ENCODE results near the gene ACVR1.

Gene ACVR1

DNA sequence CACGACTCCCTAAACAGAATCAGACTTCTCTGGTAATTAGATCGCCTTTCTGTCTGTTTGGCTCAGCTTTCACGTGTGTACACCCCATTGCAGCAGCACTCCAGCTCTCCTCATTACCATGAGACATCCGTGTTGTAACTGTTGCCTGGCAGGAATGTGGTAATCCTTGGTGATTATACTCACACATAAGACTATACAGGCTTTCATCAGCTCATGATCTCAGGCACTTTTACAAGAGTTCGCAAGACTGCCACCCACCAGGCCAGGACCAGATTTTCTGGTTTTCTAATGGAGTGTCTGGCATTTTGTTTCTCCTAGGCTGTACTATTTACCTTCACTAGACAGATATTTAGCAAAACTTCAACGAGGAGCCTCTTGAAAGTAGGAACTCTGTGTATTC lies 50.2 kb downstream of the ACVR1 start:
- no peak for DNase-seq

DNA sequence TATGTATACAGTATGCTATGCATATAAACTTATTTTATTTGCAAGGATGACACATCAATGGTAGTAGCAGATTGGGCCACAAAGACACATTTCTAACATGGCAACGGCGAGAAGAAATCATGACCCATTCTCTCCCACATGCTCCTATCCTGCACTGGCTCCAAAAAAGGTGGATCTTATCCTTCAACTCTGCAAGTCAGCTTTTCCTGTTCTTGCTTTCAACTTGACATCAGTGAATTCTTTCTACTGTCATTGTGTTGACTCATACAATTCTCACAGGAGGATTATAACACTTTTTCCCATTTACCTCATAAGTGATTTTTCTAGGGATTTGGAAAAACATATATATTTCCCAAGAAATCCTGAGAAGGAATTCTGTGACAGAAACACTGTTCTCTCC lies 53.1 kb downstream of the ACVR1 start:
- DNase-seq, result no peak

GRCh38 chr2:157822533-157822932 lies 53.6 kb downstream of the ACVR1 start:
- no peak for DNase-seq

GRCh38 chr2:157821519-157822131 lies 54.5 kb downstream of the ACVR1 start:
- DNase-seq, result no peak

GRCh38 chr2:157820193-157820592 lies 55.9 kb downstream of the ACVR1 start:
- DNase-seq, result no peak

- no peak for DNase-seq
Observed at GRCh38 chr2:157819761-157820160, 56.4 kb downstream of the ACVR1 start.

GRCh38 chr2:157818227-157818626 lies 57.9 kb downstream of the ACVR1 start:
- no peak for DNase-seq

GRCh38 chr2:157815421-157815820 lies 60.7 kb downstream of the ACVR1 start:
- DNase-seq, result no peak

- no peak for DNase-seq
Observed at GRCh38 chr2:157813467-157813866, 62.7 kb downstream of the ACVR1 start.

- DNase-seq, result no peak
Observed at GRCh38 chr2:157810037-157810436, 66.1 kb downstream of the ACVR1 start.

DNA sequence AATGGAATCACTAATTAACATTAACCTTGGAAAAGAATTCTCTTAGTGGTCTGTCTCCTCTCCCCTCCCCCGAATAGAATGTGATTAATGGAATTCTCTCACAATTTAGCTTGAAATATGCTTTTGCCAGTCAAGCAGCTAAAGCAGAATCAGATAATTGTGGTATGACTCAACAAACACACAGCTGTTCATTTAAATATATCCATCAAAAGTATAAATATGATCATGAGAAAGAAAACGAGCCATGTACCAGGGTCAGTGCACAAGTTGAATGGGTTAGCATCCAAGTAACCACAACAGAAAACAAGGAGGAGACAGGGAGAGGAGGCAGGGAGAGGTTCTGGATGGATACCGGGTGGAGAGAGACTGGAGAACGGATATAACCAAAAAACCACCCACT lies 66.9 kb downstream of the ACVR1 start:
- DNase-seq, result no peak

GRCh38 chr2:157808421-157808820 lies 67.7 kb downstream of the ACVR1 start:
- no peak for DNase-seq

GRCh38 chr2:157806426-157807077 lies 69.6 kb downstream of the ACVR1 start:
- DNase-seq, result no peak

- no peak for DNase-seq
Observed at GRCh38 chr2:157805519-157805918, 70.6 kb downstream of the ACVR1 start.

DNA sequence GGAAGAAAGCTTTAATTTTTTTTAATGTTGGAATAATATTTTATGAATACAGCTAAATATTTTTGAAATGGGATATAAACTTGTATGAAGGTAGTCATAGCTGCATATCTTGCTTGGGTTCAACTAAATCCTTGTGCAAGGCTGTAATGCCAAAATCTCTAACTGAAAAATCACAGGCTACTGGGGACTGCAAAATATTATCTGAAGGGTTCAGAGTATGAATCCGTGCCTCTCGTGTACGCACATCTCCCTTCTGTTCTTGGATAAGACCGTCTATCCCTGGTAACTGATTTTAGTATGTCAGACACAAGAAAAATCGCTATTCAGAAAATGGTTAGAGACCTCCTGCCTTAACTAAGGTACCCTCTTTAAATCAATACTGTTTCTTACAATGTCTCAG lies 71.8 kb downstream of the ACVR1 start:
- DNase-seq, result no peak

DNA sequence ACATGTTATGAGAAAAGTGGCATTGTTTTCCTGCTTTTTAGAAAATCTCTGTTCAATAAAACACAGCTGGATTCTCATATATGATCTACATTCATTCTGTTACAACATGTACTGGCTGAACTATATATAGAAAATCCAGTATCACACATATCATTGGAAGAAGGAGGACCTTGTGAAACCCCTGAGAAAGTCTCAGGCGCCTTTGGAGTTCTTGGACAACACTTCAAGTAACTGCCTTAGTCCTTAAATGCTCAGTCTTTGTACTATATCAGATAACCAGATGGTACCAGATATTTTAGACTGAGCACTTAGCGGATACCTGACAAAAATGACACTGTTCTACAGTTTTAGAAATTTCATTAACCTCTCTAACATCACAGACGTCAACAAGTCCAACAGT lies 72.2 kb downstream of the ACVR1 start:
- no peak for DNase-seq

DNA sequence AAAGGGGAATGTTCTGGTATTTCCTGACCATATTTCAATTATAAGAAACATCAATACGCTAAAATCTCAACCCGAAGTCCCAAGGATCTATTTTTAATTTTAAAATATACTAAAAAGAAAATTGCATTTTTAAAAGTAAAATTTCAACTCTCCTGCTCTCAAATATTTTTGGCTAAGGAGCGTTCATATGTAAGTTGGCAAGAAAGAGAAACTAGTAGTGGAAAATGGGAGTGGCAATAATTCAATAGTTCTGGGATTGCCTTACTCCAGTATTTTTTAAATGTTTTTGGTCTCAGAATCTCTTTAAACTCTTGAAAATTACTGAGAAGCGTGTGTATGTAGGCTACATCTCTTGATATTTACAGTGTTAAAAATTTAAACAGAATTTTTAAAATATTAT lies 72.7 kb downstream of the ACVR1 start:
- DNase-seq, result no peak

GRCh38 chr2:157800838-157801495 lies 75.2 kb downstream of the ACVR1 start:
- DNase-seq, result no peak

- no peak for DNase-seq
Observed at GRCh38 chr2:157793053-157793612, 83.0 kb downstream of the ACVR1 start.

DNA sequence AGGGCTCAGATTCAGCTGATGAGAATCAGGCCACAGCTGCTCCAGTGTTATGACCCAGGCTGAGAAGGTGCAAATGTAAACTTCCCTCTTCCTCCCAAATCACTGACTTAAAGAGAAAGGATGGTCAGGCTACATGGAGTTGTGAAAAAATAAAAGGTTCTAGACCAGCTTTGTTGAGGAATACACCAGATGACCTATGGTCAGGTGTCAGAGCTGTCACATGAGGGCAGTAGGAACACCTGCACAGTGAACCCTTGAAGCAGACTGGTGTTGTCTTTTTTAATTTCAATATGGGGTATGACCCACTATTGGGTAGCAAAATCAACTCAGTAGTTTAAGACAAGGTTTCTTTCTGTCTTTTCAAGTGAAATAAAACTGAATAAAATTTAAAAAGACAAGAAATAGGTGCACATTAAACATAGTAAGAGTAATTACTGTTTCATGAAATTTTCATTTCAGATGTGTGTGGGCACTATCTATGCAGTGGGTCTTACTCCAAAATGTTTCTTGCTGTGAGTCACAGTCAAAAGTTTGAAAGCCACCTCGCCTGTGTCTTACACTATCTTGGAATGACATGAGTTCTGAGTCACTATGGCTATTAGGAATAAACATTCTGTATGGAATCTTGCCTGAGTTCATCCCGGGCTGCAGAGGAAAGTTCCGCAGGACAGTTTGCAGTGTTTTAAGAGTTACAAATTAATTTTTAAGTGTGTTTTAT lies 83.6 kb downstream of the ACVR1 start:
- no peak for DNase-seq

GRCh38 chr2:157790780-157791179 lies 85.3 kb downstream of the ACVR1 start:
- no peak for DNase-seq

DNA sequence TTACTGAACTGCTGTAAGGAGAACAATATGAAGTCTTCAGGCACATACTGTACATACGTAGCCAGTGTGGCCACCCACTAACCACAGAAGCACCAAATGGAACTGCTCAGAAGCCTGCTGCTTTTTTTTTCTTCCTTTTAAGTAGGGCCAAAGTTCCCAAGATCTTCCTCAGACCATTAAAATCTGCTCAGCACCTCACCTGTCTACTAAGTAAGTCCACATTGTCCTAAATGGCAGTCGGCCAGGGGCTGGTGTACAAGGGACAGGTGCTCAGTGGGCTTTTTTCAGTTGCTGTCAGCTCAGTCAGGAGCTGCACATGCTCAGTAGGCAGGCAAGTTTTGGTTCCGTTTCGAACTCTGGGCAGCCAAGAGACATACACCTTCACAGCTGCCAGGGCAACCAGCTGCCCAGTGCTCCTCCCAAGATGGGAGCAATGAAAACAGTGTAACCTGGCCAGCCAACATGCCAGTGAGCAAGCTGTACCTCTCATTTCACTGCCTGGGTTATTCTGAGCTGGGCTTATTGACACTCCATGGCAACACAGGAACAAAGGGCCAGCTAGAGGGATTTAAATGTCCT lies 86.1 kb downstream of the ACVR1 start:
- DNase-seq, result no peak

DNA sequence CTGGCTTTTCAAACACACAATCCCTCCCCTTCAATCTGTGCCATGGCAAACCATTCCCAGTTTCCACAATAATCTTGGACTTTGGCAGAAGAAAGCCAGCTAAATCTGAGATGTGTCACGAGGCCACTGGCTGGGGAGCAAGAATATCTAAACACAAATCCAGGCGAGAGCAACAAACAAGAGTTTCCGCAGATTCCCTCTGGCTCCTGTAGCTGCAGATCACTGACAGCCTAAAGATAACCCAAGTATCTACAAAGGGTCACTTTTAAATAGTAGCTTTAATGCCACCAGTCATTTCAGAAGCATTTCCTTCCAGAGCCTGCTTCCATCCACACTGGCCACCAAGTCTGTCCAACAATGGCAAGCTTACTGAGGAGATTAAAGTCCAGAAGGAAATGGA lies 86.9 kb downstream of the ACVR1 start:
- no peak for DNase-seq

All from activated gamma-delta T cell treated with Interleukin-2 at 50 U/mL for 16 hours (primary cell).